Activated gamma-delta T cell treated with anti-CD3 and anti-CD28 coated beads, Interleukin-2, amount 50 U/mL, for 16 hours (primary cell): ENCODE data around the gene DNAH7.
A peak's percentile ranks its signal among the peaks of the same experiment; 100 is the strongest.
"Not testable (repeated sequence)": the region's sequence is repeated elsewhere in the genome, so short reads cannot be mapped to it uniquely, and the experiment has no call there.

ENCODE experiments used
- DNase-seq: peaks from one replicate; pipeline ENCODE4 v3.0.0-alpha.2; 2020; ENCODE audit warnings: low read depth

The DNAH7 gene

DNA sequence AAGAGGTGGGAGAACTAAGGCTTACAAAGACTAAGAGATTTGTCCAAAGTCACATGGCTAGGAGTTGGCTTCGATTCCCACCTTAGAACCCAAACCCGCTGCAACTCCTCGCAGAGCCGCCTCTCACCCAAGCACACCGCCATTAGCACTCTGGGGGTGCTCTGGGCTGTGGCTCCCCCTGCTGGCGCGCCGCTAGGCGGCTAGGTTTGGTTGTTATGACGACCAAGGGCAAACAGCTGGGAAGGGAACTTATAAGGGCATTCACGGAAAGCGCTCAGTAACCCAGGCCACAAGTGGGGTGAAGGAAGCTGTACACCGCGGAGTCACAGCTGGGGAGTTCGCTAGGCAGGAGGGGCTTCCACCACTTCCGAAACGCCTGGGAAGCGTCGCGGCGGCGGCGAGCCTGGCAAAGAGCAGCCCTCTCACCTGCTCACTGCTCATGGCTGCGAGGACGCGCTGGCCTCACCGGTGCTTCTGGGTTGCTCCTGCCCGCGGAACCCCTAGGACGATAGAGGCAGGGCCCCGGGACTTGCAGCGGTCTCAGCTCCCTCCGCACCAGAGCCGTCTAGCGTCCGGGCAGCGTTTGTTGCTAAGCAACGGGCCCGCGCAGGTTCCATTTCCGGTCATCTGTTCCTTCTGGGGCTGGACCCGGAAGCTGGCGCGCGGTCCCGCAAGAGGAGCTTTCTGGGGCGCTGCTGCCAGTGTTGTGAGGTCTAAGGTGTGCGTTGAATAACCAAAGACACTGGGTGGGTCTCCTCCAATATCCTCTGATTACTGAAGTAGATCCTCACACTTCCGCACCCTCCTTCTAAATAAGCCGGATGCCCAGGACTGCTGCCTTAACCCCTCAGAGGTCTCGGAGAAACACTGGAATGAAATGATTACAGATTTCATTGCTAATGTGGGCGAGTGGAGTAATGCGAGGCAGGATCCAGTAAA lies at the start of gene DNAH7:
TSS of gene DNAH7 (minus strand) at position 567 of the 939 bp plus-strand sequence. CDS start at position 441, 126 bp downstream.
- peak; percentile 84 for DNase-seq

DNA sequence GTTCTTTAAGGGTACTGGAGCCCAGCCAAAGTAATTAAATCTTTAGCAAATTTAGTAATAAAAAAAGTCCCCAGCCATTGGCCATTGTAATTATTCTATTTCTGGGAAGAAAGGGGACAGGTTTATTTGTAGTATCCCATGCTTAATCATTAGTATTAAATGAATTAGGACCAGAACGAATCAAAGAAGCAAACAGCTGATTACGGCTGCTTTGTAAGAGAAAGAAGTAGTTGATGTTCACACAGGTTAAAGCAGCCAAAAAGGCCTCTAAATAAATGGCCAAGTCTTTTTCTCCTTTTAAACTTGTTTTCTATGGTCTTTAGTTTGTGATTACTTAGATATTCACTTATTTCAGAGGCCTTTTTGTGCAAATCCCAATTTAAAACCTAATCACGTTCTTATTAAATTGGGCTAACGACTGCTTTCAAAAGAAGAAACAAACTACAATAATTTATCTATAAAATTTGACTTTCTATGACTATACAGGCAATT lies 48.6 kb upstream of the DNAH7 start:
- DNase-seq = no peak

DNA sequence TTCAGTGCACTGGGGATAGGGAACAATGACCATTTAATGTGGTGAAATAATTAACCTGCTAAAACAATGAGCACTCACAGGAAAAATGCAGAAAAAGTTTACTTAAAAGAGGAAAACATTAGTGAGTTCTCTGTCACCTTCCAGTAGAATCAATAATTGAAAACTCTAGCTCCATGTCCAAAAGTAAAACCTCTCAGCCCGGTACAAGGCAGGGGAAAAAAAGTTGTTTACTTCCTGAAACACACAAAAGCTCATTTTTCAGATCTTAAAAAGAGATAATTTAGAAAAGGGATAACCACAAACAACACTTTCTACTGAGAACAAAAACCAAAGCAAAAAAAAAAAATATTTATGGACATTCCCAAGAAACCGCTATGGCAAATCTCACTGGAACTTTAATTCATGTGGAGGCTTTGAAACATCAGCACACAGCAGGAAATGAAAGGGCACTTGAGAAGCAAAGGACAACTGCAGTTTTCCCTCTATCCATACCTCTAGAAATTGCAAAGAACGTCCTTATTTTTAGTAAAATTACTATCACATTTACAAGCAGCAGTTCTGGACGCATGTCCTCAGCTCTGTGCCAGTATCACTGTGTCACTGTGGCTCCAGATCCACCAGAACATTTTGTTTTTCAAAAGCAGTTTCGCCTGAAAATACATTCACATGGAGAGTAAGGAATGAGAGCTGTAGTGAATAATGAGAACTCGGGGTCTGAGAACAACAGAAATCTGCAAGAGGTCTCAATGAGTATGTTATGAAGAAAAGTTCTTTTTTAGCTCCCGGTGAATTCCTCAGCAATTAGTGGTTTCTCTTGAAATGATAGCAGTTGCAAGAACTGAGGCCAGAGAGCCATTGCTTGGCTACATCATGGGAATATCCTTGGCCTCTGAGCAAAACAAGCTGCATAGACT lies 44.7 kb upstream of the DNAH7 start:
- DNase-seq = no peak

DNA sequence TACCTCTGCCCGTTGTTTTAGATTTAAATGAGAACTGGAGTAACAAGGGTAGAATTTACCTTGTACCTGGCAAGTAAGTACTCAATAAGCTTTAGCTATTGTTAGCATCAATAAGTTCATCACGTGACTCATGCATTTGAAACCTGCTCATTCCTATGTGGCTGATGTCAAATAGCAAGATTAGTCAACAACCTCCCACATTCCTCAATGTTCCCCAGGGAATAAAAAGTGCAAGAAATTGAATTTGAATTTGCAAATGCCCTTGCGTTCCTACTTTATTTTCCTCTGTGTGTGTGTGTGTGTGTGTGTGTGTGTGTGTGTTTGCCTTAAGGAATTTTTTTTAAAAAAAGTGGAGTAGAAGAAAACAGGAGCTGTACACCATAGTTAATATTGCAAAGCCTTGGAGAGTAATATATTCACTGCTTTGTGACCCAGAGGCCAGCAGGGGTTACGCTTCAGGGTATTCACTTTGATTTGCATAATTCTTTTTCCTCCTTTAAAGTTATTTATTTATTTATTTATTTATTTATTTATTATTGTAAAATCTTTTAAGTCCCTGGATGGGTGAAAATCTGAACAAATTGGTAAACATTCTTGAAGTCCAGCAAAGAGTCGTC lies 43.9 kb upstream of the DNAH7 start:
- no peak for DNase-seq

DNA sequence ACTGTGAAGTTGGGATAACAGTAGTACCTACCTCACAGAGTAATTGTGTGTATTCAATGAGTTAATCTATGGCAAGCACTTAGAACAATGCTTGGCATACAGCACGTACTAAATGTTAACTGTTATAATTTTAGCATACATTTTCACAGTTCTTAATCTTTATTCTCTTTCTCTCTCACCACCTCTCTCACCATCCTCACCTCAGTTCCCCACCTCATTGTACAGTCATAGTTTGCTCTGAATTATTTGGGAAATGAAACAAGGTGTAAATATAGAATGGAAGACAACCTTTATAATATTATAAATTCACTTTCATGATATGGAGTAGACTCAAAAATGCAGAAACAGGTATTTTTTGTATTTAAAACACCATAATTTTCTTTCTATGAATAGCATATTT lies 40.0 kb upstream of the DNAH7 start:
- DNase-seq = no peak

DNA sequence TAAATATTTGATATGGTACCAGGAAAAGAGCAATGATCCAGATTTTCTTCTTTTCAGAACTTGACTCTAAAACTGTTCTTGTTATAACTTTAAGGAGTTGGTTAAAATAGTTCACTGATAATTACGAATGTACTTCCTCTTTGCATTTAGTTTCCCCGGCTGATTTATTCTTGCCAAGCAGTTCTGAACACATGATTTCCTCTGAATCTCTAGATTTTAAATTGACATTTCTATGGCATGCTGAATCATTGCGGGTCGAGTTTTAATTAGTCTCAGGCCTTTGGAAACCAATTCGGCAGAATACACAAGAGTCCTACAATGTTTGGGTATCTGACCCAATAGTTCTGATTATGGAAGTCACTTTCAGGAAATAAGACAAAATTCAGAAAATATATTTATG lies 37.3 kb upstream of the DNAH7 start:
- no peak for DNase-seq

DNA sequence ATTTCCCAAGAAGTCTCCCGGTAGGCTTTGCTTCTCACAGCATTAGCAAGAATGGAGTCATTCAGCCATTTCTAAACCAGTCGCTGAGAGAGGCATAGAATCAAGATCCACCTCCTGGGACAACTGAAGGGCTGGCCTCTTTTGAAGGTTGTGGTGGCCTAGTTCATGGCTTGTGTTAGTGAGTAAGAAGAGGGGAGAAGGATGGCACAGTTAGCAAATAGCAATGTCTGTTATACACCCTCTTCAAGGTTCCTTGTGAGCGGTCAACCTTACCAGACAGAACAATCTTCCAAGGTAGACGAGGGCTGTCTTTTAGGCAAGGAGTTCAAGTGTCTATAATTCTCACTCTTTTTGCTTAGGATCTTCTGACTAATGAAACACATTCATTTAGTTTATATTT lies 35.4 kb upstream of the DNAH7 start:
- DNase-seq = no peak

DNA sequence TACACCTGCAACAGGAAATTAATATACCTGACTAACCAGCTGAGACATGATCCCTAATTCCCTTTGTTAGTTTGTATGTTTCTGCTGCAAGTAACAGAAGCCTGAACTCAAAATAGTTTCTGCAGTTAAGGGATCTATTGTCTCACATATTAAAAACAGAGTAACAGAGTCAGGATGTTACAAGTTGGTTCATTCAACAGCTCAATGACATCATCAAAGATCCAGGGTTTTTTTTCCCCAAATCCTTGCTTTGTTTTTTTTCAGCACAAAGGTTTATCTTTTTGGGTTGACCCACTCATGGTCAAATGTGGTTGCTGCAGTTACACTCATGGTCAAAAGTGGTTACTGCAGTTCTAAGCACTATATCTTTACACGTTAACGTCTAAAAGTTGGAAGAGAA lies 35.0 kb upstream of the DNAH7 start:
- DNase-seq = no peak

DNA sequence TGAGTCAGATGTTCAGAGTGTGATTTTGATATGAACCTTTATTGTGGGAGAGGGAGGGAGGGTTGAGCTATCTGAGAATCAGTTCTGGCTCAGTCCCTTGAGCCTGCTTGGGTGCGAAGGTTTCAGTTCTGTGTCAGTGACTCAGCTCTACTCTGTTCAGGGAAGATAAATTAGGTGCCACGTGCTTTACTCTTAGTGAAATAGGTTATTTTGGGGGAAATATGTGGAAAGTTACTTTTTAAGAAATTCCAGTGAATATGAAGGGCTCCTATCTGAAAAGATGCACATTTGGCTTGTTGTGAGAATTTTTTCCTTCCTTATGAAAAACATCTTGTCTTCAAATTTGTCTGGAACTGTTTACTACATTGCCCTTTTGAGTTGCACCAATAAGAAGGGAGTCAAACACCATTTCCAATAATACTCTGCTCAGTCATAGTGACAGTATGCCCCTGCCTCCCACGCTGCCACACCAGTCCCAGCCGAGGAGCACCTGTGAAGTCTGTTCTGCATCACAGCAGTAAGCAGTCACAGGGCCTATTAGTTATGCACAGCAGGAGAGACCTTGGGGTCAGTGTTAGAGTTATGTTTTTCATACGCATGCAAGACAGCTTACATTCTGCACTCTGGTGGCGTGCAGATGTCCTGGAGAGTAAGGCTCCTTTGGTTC lies 32.8 kb upstream of the DNAH7 start:
- no peak for DNase-seq

DNA sequence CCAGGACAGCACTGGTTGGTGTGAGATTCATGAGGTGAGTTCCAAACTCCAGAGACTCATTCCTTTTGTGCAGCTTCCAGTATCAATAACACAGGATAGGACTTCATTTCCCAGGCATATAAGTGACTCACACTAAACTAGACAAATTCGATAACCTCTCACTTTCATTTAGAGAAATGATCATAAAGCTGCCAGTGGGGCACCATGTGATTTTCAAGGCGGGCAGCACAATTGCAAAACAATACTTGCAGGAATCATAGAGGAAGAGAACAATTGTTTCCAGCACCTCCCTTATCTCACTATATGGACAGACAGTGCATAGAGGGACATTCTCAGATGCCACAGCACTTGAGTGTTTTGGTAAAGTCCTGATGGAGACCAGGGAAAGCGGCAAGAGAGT lies 31.3 kb upstream of the DNAH7 start:
- DNase-seq = no peak

DNA sequence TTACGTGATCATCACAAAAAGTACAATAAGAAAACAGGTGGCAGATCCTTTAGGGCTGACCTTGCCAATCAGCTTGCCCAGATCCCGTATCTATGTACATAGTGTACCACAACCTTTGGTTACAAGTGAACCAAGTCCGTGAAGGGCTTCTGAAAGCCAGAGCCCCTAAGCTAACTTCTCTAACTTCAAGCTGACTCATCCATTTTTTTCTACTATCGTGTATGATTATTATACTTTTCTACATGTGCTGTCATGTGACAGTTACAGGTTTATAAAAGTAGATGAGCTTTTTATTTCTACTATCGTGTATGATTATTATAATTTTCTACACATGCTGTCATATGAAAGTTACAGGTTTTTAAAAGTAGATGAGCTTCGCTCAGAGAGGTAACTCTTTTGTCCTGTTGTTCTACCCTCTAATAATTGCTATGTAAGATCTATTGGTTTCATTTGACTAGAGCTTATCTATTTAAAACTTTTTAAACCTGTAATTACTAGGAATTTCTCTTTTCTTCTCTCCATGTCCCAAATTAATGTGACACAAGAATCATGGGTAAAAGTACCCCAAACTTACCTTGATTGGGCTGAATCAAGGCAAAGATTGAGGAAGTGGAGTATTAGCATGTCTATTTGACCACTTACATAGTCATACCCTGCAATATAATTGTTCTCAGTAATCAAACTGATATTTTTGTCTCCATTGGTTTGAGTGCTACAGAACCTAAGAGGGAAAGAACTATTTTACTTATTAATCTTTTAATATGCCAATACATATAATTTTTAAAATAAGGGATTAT lies 29.4 kb upstream of the DNAH7 start:
- no peak for DNase-seq

DNA sequence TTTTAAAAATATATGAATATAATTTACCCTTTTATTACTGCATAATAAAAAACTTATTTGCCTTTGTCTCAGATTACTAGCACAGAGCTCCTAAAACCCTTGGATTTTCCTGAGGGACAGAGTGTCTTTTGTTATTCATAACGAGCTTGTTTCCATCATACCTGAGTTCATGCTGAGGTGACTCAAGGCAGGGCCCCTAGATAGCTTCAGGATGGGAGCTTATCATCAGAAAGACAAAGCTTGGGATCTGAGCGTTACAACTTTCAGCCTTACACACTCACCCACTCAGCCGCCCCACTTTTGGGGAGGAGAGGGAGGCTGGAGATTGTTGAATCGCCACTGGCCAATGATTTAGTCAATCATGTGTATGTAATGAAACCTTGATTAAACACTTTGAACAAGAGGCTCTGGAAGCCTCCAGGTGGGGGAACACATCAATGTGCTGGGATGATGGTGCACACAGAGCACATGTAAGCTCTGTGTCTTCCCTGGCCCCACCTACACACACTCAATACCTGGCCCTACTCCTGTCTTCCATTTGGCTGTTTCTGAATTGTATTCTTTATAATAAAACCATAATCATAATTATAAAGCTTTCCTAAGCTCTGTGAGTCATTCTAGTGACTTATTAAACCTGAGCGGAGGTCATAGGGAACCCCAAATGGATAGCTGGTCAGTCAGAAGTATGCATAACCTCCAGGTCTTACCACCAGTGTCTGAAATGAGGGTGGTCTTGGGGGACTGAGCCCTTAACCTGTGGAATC lies 28.5 kb upstream of the DNAH7 start:
- DNase-seq = no peak

DNA sequence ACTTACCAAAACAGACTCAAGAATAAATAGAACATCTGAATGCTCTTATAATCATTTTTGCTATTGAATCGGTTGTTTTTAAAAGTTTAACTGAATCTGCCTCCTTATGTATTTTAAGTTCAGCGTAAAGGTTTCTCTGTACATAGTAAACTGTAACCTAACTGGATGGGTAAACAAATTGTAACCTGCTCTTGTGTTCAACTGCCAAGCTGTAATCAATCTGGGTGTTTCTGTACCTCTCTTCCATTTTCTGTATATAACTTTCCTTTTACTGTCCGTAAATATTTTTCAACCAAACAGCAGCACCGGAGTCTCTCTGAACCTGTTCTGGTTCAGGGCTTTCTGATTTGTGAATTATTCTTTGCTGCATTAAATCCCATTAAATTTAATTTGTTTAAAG lies 27.6 kb upstream of the DNAH7 start:
- no peak for DNase-seq

DNA sequence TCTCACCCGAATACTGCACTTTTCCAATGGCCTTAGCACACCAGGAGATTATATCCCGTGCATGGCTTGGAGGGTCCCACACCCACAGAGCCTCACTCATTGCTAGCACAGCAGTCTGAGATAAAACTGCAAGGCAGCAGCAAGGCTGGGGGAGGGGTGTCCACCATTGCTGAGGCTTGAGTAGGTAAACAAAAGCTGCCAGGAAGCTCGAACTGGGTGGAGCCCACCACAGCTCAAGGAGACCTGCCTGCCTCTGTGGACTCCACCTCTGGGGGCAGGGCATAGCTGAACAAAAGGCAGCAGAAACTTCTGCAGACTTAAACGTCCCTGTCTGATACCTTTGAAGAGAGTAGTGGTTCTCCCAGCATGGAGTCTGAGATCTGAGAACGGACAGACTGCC lies 20.8 kb upstream of the DNAH7 start:
- DNase-seq = not testable (repeated sequence)

DNA sequence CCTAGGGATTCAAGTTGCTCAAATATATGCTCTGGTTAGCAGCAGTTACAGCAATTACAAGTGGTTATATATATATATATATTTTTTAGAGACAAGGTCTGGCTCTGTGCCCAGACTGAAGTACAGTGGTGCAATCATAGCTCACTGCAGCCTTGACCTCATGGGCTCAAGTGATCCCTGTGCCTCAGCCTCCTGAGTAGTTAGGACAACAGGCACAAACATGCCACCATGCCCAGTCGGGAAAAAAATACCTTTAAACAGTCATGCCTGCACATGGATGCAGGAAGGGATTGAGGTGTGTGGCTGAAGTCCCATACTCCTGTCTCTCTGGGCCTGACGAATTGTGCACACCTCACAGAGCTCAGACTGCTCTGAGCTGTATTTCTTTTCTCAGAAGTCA lies 19.6 kb upstream of the DNAH7 start:
- no peak for DNase-seq

DNA sequence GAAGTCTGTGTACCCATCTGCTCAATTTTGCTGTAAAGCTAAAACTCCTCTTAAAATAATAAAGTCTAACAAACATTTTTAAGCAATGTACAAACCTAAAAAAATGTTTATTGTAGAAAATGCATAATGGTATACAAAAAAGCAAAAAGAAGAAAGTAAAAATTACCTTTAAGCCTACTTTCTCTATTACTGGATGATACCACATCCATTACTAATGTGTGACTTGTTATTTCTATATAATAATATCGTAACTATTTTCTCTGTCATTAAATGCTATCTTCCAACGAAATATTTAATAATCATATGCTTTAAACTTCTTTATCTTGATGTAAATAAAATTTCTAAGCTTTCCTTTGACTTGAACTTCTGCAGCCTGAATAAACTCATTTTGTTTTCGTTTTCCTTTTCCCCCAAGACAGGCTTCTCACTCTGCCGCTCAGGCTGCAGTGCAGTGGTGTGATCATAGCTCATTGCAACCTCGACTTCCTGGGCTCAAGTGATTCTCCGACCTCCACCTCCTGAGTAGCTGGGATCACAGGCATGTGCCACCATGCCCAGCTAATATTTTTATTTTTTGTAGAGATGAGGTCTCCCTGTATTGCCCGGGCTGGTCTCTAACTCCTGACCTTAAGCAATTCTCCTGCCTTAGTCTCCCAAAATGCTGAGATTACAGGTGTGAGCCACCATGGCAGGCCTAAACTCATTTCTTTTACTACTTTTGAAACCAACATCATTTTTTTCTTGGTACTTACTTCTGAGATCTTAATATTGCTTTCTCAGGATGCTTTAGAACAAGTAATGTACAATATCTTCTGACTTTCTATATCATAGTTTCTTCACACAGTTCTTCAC lies 18.1 kb upstream of the DNAH7 start:
- DNase-seq = no peak

DNA sequence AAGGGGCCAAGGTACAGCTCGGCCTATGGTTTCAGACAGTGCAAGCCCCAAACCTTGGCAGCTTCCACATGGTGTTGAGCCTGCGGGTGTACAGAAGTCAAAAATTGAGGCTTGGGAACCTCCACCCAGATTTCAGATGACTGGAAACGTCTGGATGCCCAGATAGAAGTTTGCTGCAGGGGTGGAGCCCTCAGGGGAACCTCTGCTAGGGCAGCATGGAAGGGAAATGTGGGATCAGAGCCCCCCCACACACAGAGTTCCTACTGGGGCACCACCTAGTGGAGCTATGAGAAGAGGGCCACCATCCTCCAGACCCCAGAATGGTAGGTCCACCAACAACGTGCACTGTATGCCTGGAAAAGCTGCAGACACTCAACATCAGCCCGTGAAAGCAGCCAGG lies 15.0 kb upstream of the DNAH7 start:
- DNase-seq = no peak

DNA sequence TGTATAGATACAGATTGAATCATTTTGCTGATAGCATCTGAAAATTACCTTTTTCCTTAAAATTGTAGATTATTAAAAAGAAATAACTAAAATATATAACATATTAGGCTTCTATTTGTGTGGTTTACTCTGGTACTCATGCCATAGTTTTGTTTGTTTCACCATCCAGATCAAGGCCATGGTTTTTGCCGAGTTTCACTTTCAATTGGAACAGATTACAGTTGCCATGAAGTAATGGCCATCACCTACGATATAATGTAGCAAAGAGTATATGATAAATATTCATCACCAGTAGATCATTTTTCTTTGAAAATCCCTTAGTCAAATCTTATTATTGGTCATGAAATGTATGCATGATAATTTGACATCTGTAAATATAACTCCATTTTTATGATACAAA lies 11.9 kb upstream of the DNAH7 start:
- DNase-seq = no peak

DNA sequence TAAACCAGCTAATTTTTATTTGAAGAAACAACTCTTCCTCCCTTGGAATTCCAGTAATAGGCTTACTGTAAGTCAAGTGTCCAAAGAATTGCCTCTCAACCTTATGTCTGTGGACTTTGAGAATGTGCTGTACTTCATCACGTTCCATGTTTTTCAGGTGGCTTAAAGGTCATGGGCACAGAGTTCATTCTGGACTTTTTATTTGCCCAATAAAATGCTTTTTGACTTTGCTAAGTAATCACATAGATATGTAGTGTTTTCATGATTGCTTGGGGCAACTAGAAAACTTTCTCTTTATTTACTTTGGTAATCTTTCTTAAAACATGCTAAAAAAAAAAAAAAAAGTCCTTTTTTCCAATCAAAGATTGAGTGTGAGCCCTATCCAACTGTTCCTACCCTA lies 10.4 kb upstream of the DNAH7 start:
- no peak for DNase-seq
